Hematopoietic multipotent progenitor cell treated with erythropoietin and hydrocortisone succinate and interleukin-3 and kit ligand, for 4 days (in vitro differentiated cells): ENCODE measurements around the gene TBX1.

Experiments used
- DNase-seq: peaks from one replicate; pipeline ENCODE4 v3.0.0-alpha.2; 2015

The TBX1 gene

DNA sequence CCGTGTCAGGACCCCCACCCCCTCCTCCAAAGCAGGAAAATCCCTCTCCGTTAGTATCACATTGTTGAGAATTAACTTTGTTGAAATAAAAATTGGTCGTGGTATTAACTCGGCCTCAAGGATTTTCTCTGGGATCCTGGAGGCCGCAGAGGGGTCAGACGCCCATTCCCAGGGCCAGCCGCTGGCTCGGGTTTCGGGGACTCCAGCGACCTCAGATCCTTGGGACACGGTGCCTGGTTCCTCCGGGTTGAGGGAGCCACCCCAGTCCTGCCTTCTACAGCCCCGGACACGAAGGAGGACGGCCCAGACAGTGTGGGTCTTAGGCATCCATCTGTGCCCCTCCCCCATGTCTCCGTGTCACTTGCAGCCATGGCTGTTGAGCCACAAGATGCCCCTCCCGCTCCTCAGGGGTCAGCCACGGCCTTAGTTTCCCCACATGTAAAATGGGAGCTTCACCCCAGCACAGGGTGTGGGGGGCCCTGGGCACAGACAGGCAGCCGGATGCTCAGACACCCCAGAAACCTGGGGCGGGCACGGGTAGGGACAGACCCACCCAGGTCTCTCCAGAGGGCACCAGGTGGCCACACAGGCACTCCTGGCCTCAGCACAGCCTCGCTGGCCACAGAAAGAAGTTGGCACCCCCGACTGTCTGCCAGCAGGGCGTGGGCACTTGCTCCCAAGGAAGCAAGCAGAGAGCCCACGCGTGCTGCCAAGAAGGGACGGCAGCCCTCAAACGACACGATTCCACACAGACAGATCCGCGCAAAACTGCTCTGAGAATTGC is 21.7 kb upstream of the TBX1 start:
- DNase-seq: no peak

- DNase-seq: no peak
Observed at GRCh38 chr22:19739448-19739895, 21.1 kb upstream of the TBX1 start.

- DNase-seq: no peak
Observed at GRCh38 chr22:19739911-19740449, 20.6 kb upstream of the TBX1 start.

DNA sequence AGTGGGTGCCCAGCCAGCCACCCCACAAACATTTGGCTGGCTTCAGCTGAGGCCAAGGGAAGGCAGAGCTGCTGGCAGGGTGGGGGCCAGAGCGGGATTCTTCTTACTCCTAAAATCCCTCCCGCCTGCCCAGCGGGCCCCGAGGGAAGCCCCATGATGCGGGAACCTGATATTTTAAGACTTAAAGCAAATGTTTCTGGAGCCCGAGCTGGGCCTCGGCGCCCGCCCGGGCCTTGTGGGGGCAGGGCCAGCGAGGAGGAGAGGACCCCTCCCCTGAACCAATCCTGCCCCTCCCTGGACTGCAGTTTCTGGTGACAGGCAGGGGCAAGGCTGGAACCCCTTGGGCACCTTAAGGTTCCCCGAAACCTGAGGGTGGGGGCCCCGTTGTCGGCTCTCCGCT is 20.0 kb upstream of the TBX1 start:
- DNase-seq: no peak

- no peak for DNase-seq
Observed at GRCh38 chr22:19741053-19741452, 19.5 kb upstream of the TBX1 start.

DNA sequence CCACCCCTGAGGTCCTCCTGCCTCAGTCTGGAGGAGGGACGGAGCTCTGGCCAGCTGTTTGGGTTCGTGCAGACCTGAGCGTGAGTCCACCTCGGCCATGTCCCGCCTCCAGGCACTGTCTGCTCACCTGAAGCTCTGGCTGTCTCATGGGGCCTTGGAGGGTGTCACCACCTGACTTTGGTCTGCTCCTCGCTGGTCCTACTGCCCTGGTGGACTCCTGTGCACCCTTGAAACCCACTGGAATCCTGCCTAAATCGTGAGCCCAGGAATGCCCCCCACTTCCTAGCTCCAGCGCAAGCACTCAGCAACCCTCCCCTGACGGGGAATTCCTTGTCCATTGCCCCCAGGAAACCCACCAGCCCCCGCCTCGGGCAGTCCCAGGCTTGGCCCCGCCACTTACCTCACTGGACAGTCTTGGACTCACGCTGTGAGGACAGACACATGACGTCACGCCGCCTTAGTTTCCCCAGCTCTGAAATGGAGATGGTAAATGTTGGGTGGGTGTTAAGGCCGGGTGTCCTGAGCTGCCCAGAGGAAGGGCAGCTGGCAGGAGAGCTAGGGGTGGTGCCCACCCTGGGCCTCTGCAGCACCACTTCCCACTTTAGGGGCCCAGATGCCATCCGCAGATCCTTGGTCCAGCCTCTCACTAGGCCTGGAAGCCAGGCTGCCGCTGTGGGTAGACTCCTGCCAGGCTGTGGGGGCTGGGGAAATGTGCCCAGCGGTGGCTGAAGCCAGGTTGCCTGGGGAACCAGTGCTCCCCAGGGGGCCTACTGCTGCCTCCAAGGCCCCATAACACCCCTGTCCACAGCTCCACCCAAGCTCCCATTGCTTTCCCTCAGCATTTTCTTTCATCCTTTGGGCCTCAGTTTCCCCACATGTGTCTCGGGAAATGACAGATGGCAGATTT is 18.2 kb upstream of the TBX1 start:
- DNase-seq: no peak

DNA sequence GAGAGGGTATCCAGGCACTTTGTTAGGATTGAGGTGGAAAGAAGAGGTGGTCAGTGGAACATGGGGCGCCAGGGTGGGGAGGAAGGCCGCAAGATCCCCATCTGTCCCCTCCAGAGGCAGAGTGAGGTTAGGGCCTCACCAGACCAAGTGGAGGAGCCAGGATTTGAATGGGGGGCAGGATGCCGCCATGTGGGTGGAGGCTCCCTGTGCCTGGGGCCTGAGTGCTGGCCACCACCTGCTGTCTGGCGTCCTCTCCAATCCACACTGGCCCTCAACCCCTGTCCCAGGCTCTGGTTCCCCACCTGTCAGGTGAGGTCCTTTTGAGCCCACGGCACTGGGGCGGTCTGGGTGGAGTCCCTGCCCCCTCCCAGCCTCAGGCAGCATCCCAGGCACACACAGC is 17.5 kb upstream of the TBX1 start:
- DNase-seq: no peak

GRCh38 chr22:19743651-19744050 is 16.9 kb upstream of the TBX1 start:
- no peak for DNase-seq

GRCh38 chr22:19744350-19745006 is 16.1 kb upstream of the TBX1 start:
- DNase-seq: no peak

- DNase-seq: no peak
Observed at GRCh38 chr22:19745155-19746101, 15.2 kb upstream of the TBX1 start.

DNA sequence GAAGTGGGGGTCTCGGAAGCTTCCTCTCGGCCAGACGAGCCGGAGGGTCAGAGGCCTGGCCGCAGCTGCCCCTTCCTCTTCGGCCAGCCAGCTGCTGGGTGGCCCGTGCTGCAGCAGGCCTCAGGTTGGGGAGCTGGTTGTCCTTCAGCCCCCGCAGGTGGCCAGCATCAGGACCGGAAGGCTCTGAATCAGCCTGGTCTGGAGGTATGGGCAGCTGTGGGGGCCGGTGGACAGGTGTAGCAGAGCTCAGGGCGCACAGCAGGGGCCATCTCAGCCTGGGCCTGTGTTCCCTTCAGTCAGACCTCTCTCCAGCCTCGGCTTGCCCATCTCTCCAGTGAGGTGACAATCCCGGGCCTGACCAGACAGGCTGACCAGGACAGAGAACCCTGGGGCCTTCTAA is 13.9 kb upstream of the TBX1 start:
- no peak for DNase-seq

GRCh38 chr22:19747551-19747950 is 13.0 kb upstream of the TBX1 start:
- DNase-seq: no peak

GRCh38 chr22:19748139-19748538 is 12.4 kb upstream of the TBX1 start:
- no peak for DNase-seq

DNA sequence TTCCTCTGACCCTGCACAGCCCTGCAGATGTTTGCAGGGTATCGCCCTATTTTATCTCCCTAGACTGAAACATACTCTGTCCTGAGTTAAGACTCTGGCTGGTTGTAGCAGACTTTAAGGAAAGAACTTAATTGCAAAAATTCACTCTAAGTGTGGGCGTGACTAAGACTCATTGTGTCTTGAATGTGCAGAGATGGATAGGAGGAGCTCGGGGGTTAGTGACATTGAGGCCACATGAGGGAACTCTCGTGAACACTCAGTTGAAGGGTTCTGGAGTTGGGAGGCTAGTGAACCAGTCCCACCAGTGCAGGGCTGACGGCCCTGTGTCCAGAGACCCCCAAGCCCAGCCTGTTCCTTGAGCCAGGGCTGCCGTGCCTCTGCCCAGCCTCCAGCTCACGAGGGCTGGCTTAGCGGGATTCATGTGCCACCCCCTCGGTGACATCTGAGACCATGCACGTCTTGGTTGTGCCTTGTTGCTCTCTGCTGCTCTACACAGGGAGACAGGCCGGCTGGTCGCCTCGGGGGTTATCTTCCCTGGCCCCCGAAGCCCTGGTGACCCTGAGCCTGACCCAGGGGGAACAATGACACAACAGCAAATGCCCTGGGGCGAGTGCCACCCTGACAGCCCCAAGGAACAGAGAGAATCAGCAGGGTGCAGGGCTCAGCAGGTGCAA is 11.4 kb upstream of the TBX1 start:
- DNase-seq: no peak

- no peak for DNase-seq
Observed at GRCh38 chr22:19749876-19750275, 10.7 kb upstream of the TBX1 start.

DNA sequence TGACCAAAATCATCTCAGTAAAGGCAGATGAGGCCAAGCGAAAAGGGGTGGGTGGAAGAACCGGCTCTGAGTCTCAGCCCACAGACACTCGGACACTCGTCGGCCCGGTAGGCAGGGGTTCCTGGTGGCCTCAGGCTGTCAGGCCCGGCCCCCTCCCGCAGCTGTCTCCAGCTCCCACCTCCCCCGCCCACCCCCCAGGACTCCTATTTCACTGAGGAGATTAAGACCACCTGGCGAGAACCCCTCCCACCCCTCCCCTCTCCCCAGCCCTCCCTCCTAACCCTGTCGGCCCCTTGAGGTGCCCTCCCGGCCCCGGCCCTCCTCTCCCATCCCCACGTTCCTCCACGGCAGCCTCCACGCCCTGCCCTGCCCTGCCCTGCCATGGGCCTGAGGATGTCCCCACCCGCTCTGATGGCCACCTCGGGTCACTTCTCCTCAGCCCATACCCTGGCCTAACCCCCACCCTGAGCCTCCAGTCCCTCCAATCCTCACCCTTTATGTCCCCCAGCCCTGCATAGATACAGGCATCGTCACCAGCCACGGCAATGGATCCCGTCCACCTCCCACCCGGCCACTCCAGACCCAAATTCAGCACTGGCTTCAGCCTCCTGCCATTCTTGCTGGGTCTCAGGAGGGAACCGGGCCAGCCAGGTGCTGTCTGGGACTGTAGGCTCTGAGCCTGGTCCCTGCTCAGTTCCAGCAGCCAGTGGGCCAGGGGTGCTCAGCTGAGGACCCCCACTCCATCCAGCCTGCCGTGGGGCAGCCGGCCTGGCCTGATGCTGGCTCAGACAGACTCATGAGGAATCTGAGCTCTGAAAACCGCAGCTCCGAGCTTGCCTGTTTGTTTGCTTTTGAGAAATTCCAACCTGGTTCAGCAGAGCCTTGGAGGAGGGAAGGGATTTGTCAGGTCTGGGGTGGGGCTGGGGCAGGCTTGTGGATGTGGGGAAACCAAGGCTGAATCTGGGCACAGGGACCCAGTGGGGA is 9.8 kb upstream of the TBX1 start:
- no peak for DNase-seq

GRCh38 chr22:19751497-19752245 is 8.9 kb upstream of the TBX1 start:
- no peak for DNase-seq

GRCh38 chr22:19753090-19753842 is 7.3 kb upstream of the TBX1 start:
- no peak for DNase-seq
